HepG2 (cell line): ENCODE data around the gene CARMIL3. TPM values are rescaled to one million over a fixed set of nuclear protein-coding genes. Genes with fewer than 3 reads are reported as not detected.

ENCODE experiments used
- ATF7 ChIP-seq, 2 experiments: fragments of 450-650 bp in 1 of 2; sonication (generic) in 1 of 2; formaldehyde crosslinking in 1 of 2; IDR thresholded peaks; 2 replicates each; pipeline versions ENCODE4 v1.4.0 to v1.6.1; 2016 to 2020; ENCODE audit warnings: antibody characterized with exemption in 1 of 2, mild to moderate bottlenecking in 1 of 2, missing genetic modification reagents in 1 of 2
- CREM ChIP-seq, 2 experiments: sonication (generic) in 1 of 2; formaldehyde crosslinking in 1 of 2; IDR thresholded peaks; 2 replicates each; pipeline versions ENCODE4 v1.4.0 to v1.6.1; 2016 to 2020; ENCODE audit warnings: antibody characterized with exemption in 1 of 2, mild to moderate bottlenecking in 1 of 2, missing genetic modification reagents in 1 of 2
- KDM1A ChIP-seq: IDR thresholded peaks from 2 replicates; pipeline ENCODE4 v1.6.1; 2016; ENCODE audit warnings: missing compliant biosample characterization
- KMT2A ChIP-seq: sonication (generic); formaldehyde crosslinking; IDR thresholded peaks from 2 replicates; pipeline ENCODE4 v1.4.0; 2020; ENCODE audit warnings: missing genetic modification reagents
- MAX ChIP-seq: IDR thresholded peaks from 2 replicates; pipeline ENCODE4 v1.6.1; 2012; ENCODE audit warnings: inconsistent platforms
- MYNN ChIP-seq: sonication (generic); formaldehyde crosslinking; IDR thresholded peaks from 2 replicates; pipeline ENCODE4 v1.4.0; 2020; ENCODE audit warnings: mild to moderate bottlenecking, low read depth, missing genetic modification reagents
- NKX3-1 ChIP-seq: sonication (generic); formaldehyde crosslinking; IDR thresholded peaks from 2 replicates; pipeline ENCODE4 v1.5.0; 2020; ENCODE audit warnings: missing genetic modification reagents
- NR2F2 ChIP-seq: IDR thresholded peaks from 2 replicates; pipeline ENCODE4 v1.6.1; 2012; ENCODE audit warnings: low read depth, inconsistent platforms, borderline replicate concordance
- SCMH1 ChIP-seq: sonication (generic); formaldehyde crosslinking; IDR thresholded peaks from 2 replicates; pipeline ENCODE4 v1.9.0; 2021; ENCODE audit warnings: missing genetic modification reagents, mild to moderate bottlenecking, borderline replicate concordance
- SPEN ChIP-seq: sonication (generic); formaldehyde crosslinking; IDR thresholded peaks from 2 replicates; pipeline ENCODE4 v1.5.1; 2020; ENCODE audit warnings: low read depth, mild to moderate bottlenecking, missing genetic modification reagents
- THAP9 ChIP-seq: sonication (generic); formaldehyde crosslinking; IDR thresholded peaks from 2 replicates; pipeline ENCODE4; 2020; ENCODE audit warnings: missing genetic modification reagents, mild to moderate bottlenecking, borderline replicate concordance
- TRIM22 ChIP-seq: fragments of 450-650 bp; IDR thresholded peaks from 2 replicates; pipeline ENCODE4 v1.6.1; 2017
- ZBTB1 ChIP-seq: sonication (generic); formaldehyde crosslinking; IDR thresholded peaks from 2 replicates; pipeline ENCODE4 v1.4.0; 2020; ENCODE audit warnings: missing genetic modification reagents, borderline replicate concordance
- ZBTB49 ChIP-seq: sonication (generic); formaldehyde crosslinking; IDR thresholded peaks from 2 replicates; pipeline ENCODE4 v1.4.0; 2020; ENCODE audit warnings: missing genetic modification reagents, borderline replicate concordance
- ZFP1 ChIP-seq: IDR thresholded peaks from 2 replicates; pipeline ENCODE4 v1.6.1; 2016
- ZNF121 ChIP-seq: sonication (generic); formaldehyde crosslinking; IDR thresholded peaks from 2 replicates; pipeline ENCODE4 v1.5.0; 2020; ENCODE audit warnings: mild to moderate bottlenecking, missing genetic modification reagents
- ZNF180 ChIP-seq: sonication (generic); formaldehyde crosslinking; IDR thresholded peaks from 2 replicates; pipeline ENCODE4 v1.4.0; 2020; ENCODE audit warnings: low read depth, missing genetic modification reagents, borderline replicate concordance
- ZNF260 ChIP-seq: sonication (generic); formaldehyde crosslinking; IDR thresholded peaks from 2 replicates; pipeline ENCODE4 v1.4.0; 2020; ENCODE audit warnings: missing genetic modification reagents, low read depth, mild to moderate bottlenecking, borderline replicate concordance
- ZNF382 ChIP-seq: sonication (generic); formaldehyde crosslinking; IDR thresholded peaks from 2 replicates; pipeline ENCODE4 v1.5.0; 2020; ENCODE audit warnings: missing genetic modification reagents, mild to moderate bottlenecking, borderline replicate concordance
- ZNF629 ChIP-seq: sonication (generic); formaldehyde crosslinking; conservative IDR thresholded peaks from 2 replicates; pipeline ENCODE4 v1.5.0; 2020; ENCODE audit warnings: missing genetic modification reagents
- polyA plus RNA-seq, 8 experiments: library from polyadenylated mRNA; depleted of rRNA in 3 of 8; stranded (reverse) in 7 of 8; unstranded in 1 of 8; fragments of >200 nt; fragmentation: Illumina TruSeq in 4 of 8; extraction: Trizol in 4 of 8; gene quantifications; 2 replicates each; pipeline versions ENCODE4 v1.2.1 to v1.2.3, GENCODE V29; 2011 to 2016; ENCODE audit warnings: low read depth in 4 of 8, missing spikeins in 1 of 8, mixed read lengths in 1 of 8; ENCODE audit not compliant: insufficient read depth in 1 of 8
- total RNA-seq, 5 experiments: library from RNA; depleted of rRNA; stranded (reverse); fragments of >200 nt; fragmentation: Illumina TruSeq; extraction: Trizol; gene quantifications; 2 replicates each; pipeline ENCODE4 v1.2.3, GENCODE V29; 2016; ENCODE audit warnings: low read depth in 1 of 5

Gene CARMIL3
- total and polyA plus RNA-seq, 2 of the 13 experiments (the other 11 are each of a cell fraction or from before 2014, with no cell fraction given) = 0.27 to 0.55 TPM

GRCh38 chr14:24051789-24052655 lies at the start of gene CARMIL3 (continued):
- TF ChIP-seq ZNF629 (CRISPR knock-in tag) (no peak), NR2F2 (no peak), SPEN (CRISPR knock-in tag) (peak; percentile 49), THAP9 (peak; percentile 72; the same call in 1 of the 2 replicates), ZBTB1 (CRISPR knock-in tag) (peak; percentile 8), ZFP1 (0 out of 2 replicates have a peak, but pooled peaks have one; percentile 47), ZNF121 (CRISPR knock-in tag) (no peak), ZBTB49 (CRISPR knock-in tag) (no peak), KDM1A (CRISPR knock-in tag) (peak; percentile 58; the same call in 1 of the 2 replicates), ZNF180 (CRISPR knock-in tag) (peak; percentile 82; the same call in 1 of the 2 replicates), MYNN (CRISPR knock-in tag) (peak; percentile 92; the same call in 1 of the 2 replicates), ATF7 (IDR thresholded peaks at IDR 0.05) (no peak), ATF7 (CRISPR knock-in tag; IDR thresholded peaks at IDR 0.05) (peak; percentile 44), TRIM22 (no peak), NKX3-1 (CRISPR knock-in tag) (no peak; the same call in none of the 2 replicates), CREM (IDR thresholded peaks at IDR 0.05) (no peak), CREM (CRISPR knock-in tag; IDR thresholded peaks at IDR 0.05) (no peak), MAX (no peak), SCMH1 (CRISPR knock-in tag) (no peak), ZNF382 (CRISPR knock-in tag) (no peak), KMT2A (CRISPR knock-in tag) (peak; percentile 21; the same call in 1 of the 2 replicates), ZNF260 (CRISPR knock-in tag) (no peak)
